ENCODE data around the gene DPPA5.
A peak's percentile ranks its signal among the peaks of the same experiment; 100 is the strongest.
"Not testable (repeated sequence)": the region's sequence is repeated elsewhere in the genome, so short reads cannot be mapped to it uniquely, and the experiment has no call there.

The DPPA5 gene
- 0 reads per million in 2 donors for total RNA-seq

DNA sequence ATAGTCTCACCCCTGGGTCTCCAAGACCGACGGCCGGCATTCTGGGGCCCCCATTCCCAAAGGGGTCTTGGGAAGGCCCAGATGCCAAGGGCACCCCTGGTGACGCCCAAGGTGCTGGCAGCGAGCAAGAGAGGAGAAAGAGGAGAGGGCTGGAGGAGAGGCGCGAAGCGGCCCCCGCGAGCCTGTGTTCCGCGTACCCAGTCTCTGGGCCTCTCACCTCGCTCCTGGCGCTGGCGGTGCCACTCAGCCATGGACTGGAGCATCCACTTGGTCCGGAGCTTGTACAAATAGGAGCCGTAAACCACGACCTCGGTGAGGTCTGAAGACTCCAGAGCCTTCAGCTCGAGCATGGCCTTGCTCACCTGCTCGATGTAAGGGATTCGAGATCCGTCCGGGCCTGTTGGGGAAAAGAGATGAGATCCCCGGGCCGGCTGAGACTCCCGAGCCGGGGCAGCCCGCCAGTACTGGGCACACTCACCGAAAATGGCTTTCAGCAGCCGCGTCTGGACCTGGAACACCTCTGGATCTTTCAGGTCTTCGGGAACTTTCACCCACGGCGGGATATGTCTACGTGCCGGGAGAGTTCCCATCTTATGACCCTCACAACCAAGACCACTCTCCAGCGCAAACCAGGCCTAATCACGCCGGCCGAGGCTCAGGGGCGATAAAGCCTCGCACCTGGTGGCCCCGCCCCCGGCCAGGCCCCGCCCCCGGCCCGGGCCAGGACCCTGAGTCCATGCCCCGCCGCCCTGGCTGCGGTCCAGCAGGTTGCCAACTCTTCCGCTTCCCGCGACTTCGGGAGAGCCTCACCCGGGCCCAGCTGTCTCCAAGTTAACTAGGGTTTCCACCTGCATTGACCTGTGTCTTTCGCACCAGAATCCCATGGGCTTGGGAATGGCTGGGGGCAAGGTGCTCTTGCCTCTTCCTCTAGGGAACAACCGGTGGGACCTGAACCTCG, at the start of gene DPPA5:
Gene DPPA5 (minus strand): TSS at position 641 of the 958 bp plus-strand sequence. CDS start 51 bp downstream, at position 590.
- no peak for DNase-seq

DNA sequence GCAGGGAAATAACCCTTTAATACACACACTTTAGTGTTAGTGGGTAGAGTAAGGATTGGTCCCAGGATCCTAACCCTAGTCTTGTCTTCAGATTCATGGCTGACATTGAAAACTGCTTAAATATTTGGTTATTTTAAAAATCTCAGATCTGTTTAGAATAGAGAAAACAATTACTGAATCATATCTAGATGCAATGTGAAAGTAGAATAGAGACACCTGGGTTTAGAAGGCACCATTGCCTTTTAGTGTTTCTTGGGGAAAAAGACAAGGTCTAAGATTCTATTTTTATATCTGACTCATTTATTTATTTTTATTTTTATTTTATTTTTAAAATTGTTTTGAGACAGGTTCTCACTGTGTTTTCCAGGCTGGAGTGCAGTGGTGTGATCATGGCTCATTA, 46.6 kb upstream of the DPPA5 start:
- no peak for DNase-seq

DNA sequence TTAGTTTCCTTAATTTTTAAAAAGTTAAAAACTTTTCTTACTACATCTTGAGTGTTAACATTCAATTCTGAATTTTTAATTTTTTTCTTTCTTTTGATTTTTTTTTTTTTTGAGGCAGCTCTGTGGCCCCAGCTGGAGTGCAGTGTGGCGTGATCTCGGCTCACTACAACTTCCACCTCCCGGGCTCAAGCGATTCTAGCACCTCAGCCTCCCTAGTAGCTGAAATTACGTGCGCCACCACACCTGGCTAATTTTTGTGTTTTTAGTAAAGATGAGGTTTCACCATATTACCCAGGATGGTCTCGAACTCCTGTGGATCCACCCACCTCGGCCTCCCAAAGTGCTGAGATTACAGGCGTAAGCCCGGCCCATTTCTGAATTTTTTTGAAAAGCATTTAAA, 41.8 kb upstream of the DPPA5 start:
- DNase-seq = no peak

- no peak for DNase-seq
These were observed 40.7 kb upstream of the DPPA5 start, which contains the start of gene DDX43 for GRCh38 chr6:73394577-73395354. DDX43 (plus strand) TSS chr6:73394828; CDS start chr6:73394906, 78 bp downstream.

DNA sequence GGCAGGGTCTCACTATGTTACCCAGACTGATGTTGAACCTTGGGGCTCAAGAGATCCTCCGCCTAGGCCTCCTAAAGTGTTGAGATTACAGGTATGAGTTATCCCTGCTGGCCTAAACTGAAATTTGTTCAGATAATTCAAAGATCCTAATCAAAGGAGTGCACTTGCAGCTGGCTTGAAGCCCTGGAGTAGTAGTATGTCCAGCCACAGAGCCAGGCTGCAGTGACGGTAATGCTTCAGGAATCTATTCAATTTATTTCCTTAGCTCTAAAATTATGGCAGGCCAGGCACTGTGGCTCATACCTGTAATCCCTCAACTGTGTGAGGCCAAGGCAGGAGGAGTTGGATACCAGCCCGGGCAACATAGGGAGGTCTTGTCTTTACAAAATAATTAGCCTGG, 39.2 kb upstream of the DPPA5 start:
- DNase-seq = no peak

GRCh38 chr6:73392188-73392587, 38.1 kb upstream of the DPPA5 start:
- DNase-seq = not testable (repeated sequence)

- DNase-seq = no peak
These were observed 37.6 kb upstream of the DPPA5 start for GRCh38 chr6:73391675-73392074.

- DNase-seq = no peak
These were observed 35.8 kb upstream of the DPPA5 start for GRCh38 chr6:73389854-73390253.

- peak; percentile 38 for DNase-seq
These were observed 34.9 kb upstream of the DPPA5 start for GRCh38 chr6:73388800-73389512.

- no peak for DNase-seq
These were observed 34.3 kb upstream of the DPPA5 start for GRCh38 chr6:73388433-73388799.

DNA sequence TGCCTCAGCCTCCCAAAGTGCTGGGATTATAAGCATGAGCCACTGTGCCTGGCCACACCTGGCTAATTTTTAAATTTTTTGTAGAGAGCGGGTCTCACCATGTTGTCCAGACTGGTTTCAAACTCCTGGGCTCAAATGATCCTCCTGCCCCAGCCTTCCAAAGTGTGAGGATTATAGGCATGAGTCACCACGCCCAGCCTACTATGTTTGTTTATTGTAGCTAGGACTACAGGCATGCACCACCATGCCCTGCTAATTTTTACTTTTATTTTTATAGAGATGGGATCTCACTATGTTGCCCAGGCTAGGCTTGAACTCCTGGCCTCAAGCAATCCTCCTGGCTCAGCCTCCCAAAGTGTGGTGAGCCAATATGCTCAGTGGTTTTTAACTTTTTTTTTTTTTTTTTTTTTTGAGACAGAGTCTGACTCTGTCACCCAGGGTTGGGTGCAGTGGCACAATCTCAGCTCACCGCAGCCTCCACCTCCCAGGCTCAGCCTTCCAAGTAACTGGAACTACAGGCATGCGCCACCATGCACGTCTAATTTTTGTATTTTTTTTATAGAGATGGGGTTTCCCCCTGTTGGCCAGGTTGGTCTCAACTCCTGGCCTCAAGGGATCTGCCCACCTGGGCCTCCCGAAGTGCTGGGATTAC, 28.5 kb upstream of the DPPA5 start:
- DNase-seq = no peak

DNA sequence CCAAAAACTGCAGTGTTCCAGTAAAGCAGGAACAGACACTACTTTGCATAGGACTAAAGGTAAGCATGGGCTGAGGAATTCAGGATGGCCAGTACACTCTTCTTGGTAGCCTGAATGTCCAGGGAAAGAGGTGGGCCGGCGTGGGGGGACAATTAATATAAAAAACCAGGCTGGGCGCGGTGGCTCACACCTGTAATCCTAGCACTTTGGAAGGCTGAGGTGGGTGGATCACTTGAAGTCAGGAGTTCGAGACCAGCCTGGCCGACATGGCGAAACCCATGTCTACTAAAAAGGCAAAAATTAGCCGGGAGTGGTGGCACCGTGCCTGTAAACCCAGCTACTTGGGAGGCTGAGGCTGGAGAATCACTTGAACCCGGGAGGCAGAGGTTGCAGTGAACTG, 27.5 kb upstream of the DPPA5 start:
- not testable (repeated sequence) for DNase-seq

DNA sequence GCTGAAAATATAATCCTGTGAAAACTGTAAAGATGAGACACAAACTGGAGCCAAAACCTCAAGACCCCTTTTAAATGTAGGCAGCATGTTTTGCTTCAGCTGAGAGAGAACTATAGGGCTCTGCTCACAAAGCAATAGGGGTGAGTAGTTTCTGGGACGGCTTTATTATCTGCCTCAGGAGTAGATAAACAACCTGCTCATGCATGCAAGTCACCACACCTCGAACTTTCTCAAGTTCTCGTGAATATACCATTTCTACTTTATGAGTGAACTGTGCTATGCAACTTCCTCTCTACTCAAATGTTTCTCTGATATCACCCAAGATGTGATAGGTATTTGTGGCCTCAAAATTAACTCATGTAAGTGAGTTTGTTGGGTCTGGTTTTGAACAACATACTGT, 23.1 kb upstream of the DPPA5 start:
- DNase-seq = no peak

- no peak for DNase-seq
These were observed 21.1 kb upstream of the DPPA5 start for GRCh38 chr6:73375216-73375615.

GRCh38 chr6:73372516-73372915, 18.4 kb upstream of the DPPA5 start:
- DNase-seq = no peak

DNA sequence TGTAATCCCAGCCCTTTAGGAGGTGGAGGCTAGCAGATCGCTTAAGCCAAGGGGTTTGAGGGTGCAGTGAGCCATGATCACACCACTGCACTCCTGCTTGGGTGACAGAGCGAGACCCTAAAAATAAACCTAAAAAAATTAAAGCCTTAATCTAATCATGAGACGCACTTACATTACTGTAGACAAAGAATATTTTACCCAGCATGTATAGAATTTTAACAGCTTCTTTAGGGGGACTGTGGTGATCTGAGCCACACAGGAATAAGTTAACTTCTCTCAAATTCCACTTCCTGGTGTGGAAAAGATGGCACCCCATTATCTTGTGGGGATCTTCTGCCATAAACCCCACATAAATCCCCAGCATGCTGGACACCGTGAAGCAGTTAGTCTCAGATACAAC, 17.9 kb upstream of the DPPA5 start:
- no peak for DNase-seq

GRCh38 chr6:73369563-73369962, 15.5 kb upstream of the DPPA5 start, which contains the start of gene OOEP:
OOEP (minus strand) TSS chr6:73369897; CDS start chr6:73369792, 105 bp downstream.
- DNase-seq = no peak

GRCh38 chr6:73369157-73369556, 15.1 kb upstream of the DPPA5 start:
- DNase-seq = no peak

- no peak for DNase-seq
These were observed 14.6 kb upstream of the DPPA5 start for GRCh38 chr6:73368675-73369074.

DNA sequence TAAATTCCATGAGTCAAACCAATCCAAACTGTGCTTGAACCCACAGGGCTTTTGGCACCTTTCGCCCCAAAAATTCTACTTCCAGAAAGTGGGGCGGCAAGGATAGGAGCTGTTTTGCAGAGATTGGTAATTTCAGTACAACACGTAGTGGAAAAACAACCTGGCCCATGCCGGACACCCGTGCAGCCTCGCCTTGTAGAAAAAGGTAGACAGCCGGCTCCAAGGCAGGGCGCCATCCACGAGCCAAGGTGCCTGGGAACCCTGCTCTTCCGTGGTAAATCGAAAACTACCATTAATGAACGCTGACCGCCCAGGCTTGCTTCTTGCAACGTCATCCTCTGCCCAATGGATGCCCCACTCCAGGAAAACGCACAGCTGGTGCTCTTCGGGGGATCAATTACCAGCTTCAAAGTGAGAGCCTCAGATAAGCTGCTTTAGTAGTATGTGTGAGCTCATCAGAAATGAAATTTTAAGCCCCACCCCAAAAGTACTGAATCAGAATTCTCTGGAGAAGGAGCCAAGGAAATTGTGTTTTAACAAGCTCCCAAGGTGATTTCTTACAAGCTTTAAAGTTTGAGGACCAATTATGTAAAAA, 13.8 kb upstream of the DPPA5 start:
- no peak for DNase-seq

DNA sequence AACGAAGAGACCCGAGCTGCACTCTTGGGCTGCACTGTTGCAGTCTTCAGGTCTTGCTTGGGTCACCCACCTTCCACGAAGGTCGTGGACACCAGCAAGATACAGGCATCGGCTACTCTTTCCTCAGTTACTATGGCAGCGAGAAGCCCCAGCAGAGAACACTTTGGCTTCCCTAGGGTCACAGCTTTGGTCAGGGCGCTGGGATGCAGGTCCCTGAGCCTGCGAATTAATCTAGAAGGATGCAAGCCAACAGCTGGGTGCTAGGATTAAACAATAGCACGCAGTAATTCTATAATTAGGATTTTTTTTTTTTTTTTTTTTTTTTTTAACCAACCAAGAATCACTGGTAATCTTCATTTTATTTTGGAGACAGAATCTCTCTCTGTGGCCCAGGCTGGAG, 10.5 kb upstream of the DPPA5 start:
- no peak for DNase-seq

- no peak for DNase-seq
These were observed 10.0 kb upstream of the DPPA5 start for GRCh38 chr6:73364121-73364520.

Measured in T-helper 9 cell (primary cell).